Stimulated activated CD4-positive, alpha-beta T cell treated with anti-CD3 and anti-CD28 coated beads, Interleukin-4, amount 100 ng/mL, for 48 hours (primary cell): ENCODE results near the gene CHRNA1.
A peak's percentile ranks its signal among the peaks of the same experiment; 100 is the strongest.
"Not testable (repeated sequence)": the region's sequence is repeated elsewhere in the genome, so short reads cannot be mapped to it uniquely, and the experiment has no call there.

Experiments used
- DNase-seq, 2 donors: peaks; one replicate each; pipeline ENCODE4 v3.0.0-alpha.2; 2020; ENCODE audit warnings: low read depth in 2 of 2

Gene CHRNA1

GRCh38 chr2:174717273-174717672 is 47.0 kb downstream of the CHRNA1 start:
- peak in 1 of 2 donors; percentile 19 for DNase-seq

- no peak for DNase-seq
These were observed 47.5 kb downstream of the CHRNA1 start for GRCh38 chr2:174716785-174717184.

- DNase-seq, result no peak
These were observed 50.6 kb downstream of the CHRNA1 start for GRCh38 chr2:174713686-174714085.

- DNase-seq, result no peak
These were observed 53.1 kb downstream of the CHRNA1 start for GRCh38 chr2:174711206-174711605.

GRCh38 chr2:174709416-174710004 is 54.8 kb downstream of the CHRNA1 start:
- DNase-seq, result not testable (repeated sequence)

GRCh38 chr2:174708713-174709112 is 55.6 kb downstream of the CHRNA1 start:
- DNase-seq, result no peak

- DNase-seq, result no peak
These were observed 59.0 kb downstream of the CHRNA1 start for GRCh38 chr2:174705321-174705720.

- no peak for DNase-seq
These were observed 59.6 kb downstream of the CHRNA1 start for GRCh38 chr2:174704642-174705041.

- DNase-seq, result no peak
These were observed 60.2 kb downstream of the CHRNA1 start for GRCh38 chr2:174704061-174704460.

- DNase-seq, result no peak
These were observed 60.8 kb downstream of the CHRNA1 start for GRCh38 chr2:174703430-174703829.

- no peak for DNase-seq
These were observed 61.7 kb downstream of the CHRNA1 start for GRCh38 chr2:174702541-174702940.

- DNase-seq, result no peak
These were observed 64.1 kb downstream of the CHRNA1 start for GRCh38 chr2:174699993-174700766.
